ENCODE results near the gene ARNT2. TPM values are rescaled to one million over a fixed set of nuclear protein-coding genes. Genes with fewer than 3 reads are reported as not detected.

ARNT2 gene
- total and polyA plus RNA-seq, 2 experiments from 2014 or later, result 4.6 to 11.6 TPM

GRCh38 chr15:80587007-80587406 lies 182.8 kb downstream of the ARNT2 start:
- H3K4me1 ChIP-seq (ENCODE audit: insufficient read depth), result peaks cover 19% of the 10 kb centered on the region
- no peaks in the 10 kb centered on the region for H3F3A ChIP-seq (replicated peaks; ENCODE audit: low read depth)
- no peaks in the 10 kb centered on the region for H3K79me2 ChIP-seq (replicated peaks; ENCODE audit: insufficient read depth)
- H3K4me3 Mint-ChIP-seq, result no peak overlapping the region
- no peaks in the 10 kb centered on the region for H3K9me3 Mint-ChIP-seq
- H4K20me1 ChIP-seq (replicated peaks; ENCODE audit: insufficient read depth), result peaks cover 5% of the 10 kb centered on the region; the same call in 1 of the 2 replicates
- peak overlapping the region; percentile 23; the same call in 1 of the 2 replicates for H3K4me2 ChIP-seq
- H2AFZ ChIP-seq, result no peak overlapping the region
- peaks cover 27% of the 10 kb centered on the region for H3K4me1 Mint-ChIP-seq
- H3K27me3 ChIP-seq (ENCODE audit: insufficient read depth), result no peaks in the 10 kb centered on the region
- H3K36me3 ChIP-seq (ENCODE audit: insufficient read depth), result no peaks in the 10 kb centered on the region
- TF ChIP-seq, protein P1, sequence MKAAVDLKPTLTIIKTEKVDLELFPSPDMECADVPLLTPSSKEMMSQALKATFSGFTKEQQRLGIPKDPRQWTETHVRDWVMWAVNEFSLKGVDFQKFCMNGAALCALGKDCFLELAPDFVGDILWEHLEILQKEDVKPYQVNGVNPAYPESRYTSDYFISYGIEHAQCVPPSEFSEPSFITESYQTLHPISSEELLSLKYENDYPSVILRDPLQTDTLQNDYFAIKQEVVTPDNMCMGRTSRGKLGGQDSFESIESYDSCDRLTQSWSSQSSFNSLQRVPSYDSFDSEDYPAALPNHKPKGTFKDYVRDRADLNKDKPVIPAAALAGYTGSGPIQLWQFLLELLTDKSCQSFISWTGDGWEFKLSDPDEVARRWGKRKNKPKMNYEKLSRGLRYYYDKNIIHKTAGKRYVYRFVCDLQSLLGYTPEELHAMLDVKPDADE (IDR thresholded peaks at IDR 0.05), result no peak
- peak in 1 of 2 experiments; percentile 39; a peak in 2 of 4 replicates for TF ChIP-seq CTCF (conservative IDR thresholded peaks at IDR 0.05; ENCODE audit: low read depth in 2 of 2)
- H3K4me3 ChIP-seq, result no peak overlapping the region
- no peaks in the 10 kb centered on the region for H3K9me2 ChIP-seq (ENCODE audit: insufficient read depth)
- DNase-seq (ENCODE audit: low spot score) (peak; percentile 71), ATAC-seq (peak; percentile 86)
- H3K27ac ChIP-seq (ENCODE audit: low read depth), result no peak overlapping the region
- H3K27ac Mint-ChIP-seq, result no peak overlapping the region
- H3K36me3 Mint-ChIP-seq (ENCODE audit: low read depth), result no peaks in the 10 kb centered on the region
- peaks cover 5% of the 10 kb centered on the region for H3K27me3 Mint-ChIP-seq (ENCODE audit: insufficient read depth, low read depth, poor library complexity)

- Histone ChIP-seq H3K79me2 (replicated peaks; ENCODE audit: insufficient read depth) (no peaks in the 10 kb centered on the region), H2AFZ (no peak overlapping the region), H3K27me3 (ENCODE audit: insufficient read depth) (no peaks in the 10 kb centered on the region), H3K27ac (ENCODE audit: low read depth) (no peak overlapping the region), H3K4me2 (no peak overlapping the region), H3F3A (replicated peaks; ENCODE audit: low read depth) (no peaks in the 10 kb centered on the region), H3K4me1 (ENCODE audit: insufficient read depth) (peaks cover 19% of the 10 kb centered on the region), H3K9me2 (ENCODE audit: insufficient read depth) (no peaks in the 10 kb centered on the region), H4K20me1 (replicated peaks; ENCODE audit: insufficient read depth) (peaks cover 5% of the 10 kb centered on the region; the same call in 1 of the 2 replicates), H3K36me3 (ENCODE audit: insufficient read depth) (no peaks in the 10 kb centered on the region), H3K4me3 (no peak overlapping the region)
- no peaks in the 10 kb centered on the region for H3K9me3 Mint-ChIP-seq
- H3K27me3 Mint-ChIP-seq (ENCODE audit: insufficient read depth, low read depth, poor library complexity), result peaks cover 5% of the 10 kb centered on the region
- H3K4me3 Mint-ChIP-seq, result no peak overlapping the region
- no peaks in the 10 kb centered on the region; the same call in 2 of the 3 replicates for H3K36me3 Mint-ChIP-seq (ENCODE audit: low read depth)
- no peak for DNase-seq (ENCODE audit: low spot score)
- no peak overlapping the region for H3K27ac Mint-ChIP-seq
- peaks cover 27% of the 10 kb centered on the region for H3K4me1 Mint-ChIP-seq
- no peak for ATAC-seq
- TF ChIP-seq EZH2phosphoT487 (IDR thresholded peaks at IDR 0.05; ENCODE audit: unreplicated experiment) (no peak), ZNF114 (CRISPR knock-in tag; IDR thresholded peaks at IDR 0.05) (no peak), POLR2AphosphoS5 (IDR thresholded peaks at IDR 0.05; ENCODE audit: low read depth) (no peak), JUNB (IDR thresholded peaks at IDR 0.05; ENCODE audit: unreplicated experiment) (no peak), NANOG (IDR thresholded peaks at IDR 0.05; ENCODE audit: borderline replicate concordance) (no peak), CTCF (conservative IDR thresholded peaks at IDR 0.05; ENCODE audit: low read depth in 2 of 2) (no peak)
- TF ChIP-seq, protein P2, sequence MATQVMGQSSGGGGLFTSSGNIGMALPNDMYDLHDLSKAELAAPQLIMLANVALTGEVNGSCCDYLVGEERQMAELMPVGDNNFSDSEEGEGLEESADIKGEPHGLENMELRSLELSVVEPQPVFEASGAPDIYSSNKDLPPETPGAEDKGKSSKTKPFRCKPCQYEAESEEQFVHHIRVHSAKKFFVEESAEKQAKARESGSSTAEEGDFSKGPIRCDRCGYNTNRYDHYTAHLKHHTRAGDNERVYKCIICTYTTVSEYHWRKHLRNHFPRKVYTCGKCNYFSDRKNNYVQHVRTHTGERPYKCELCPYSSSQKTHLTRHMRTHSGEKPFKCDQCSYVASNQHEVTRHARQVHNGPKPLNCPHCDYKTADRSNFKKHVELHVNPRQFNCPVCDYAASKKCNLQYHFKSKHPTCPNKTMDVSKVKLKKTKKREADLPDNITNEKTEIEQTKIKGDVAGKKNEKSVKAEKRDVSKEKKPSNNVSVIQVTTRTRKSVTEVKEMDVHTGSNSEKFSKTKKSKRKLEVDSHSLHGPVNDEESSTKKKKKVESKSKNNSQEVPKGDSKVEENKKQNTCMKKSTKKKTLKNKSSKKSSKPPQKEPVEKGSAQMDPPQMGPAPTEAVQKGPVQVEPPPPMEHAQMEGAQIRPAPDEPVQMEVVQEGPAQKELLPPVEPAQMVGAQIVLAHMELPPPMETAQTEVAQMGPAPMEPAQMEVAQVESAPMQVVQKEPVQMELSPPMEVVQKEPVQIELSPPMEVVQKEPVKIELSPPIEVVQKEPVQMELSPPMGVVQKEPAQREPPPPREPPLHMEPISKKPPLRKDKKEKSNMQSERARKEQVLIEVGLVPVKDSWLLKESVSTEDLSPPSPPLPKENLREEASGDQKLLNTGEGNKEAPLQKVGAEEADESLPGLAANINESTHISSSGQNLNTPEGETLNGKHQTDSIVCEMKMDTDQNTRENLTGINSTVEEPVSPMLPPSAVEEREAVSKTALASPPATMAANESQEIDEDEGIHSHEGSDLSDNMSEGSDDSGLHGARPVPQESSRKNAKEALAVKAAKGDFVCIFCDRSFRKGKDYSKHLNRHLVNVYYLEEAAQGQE (IDR thresholded peaks at IDR 0.05; ENCODE audit: unreplicated experiment), result no peak
These were observed 183.8 kb downstream of the ARNT2 start for GRCh38 chr15:80587816-80588456.
